Hepatocyte (in vitro differentiated cells): Measurements from ENCODE around the gene FGD5. TPM values are rescaled to one million over a fixed set of nuclear protein-coding genes. Genes with fewer than 3 reads are reported as not detected.

Source experiments
- DNase-seq: peaks from one replicate; pipeline ENCODE4 v3.0.0-alpha.2; 2016; ENCODE audit warnings: low spot score
- H2AFZ ChIP-seq: fragments of 200-600 bp; sonication (generic); 2 replicates; pipeline ENCODE4 v1.6.0; 2016; ENCODE audit warnings: antibody characterized with exemption, mild to moderate bottlenecking
- H3K27ac ChIP-seq: fragments of 200-600 bp; sonication (generic); 2 replicates; pipeline ENCODE4 v1.5.1; 2016; ENCODE audit warnings: mild to moderate bottlenecking
- H3K27me3 ChIP-seq: fragments of 200-600 bp; sonication (generic); 2 replicates; pipeline ENCODE4 v1.6.1; 2016
- H3K36me3 ChIP-seq: fragments of 200-600 bp; sonication (generic); replicated peaks from 2 replicates; pipeline ENCODE4 v1.5.1; 2016; ENCODE audit warnings: low read depth; ENCODE audit not compliant: insufficient read depth
- H3K4me1 ChIP-seq: fragments of 200-600 bp; sonication (generic); 2 replicates; pipeline ENCODE4 v1.5.1; 2016; ENCODE audit warnings: mild to moderate bottlenecking, moderate library complexity; ENCODE audit not compliant: insufficient read depth
- H3K4me2 ChIP-seq: fragments of 200-600 bp; sonication (generic); 2 replicates; pipeline ENCODE4 v1.6.0; 2016
- H3K4me3 ChIP-seq: fragments of 200-600 bp; sonication (generic); 2 replicates; pipeline ENCODE4 v1.5.1; 2016; ENCODE audit warnings: mild to moderate bottlenecking
- H3K79me2 ChIP-seq: fragments of 200-600 bp; sonication (generic); 2 replicates; pipeline ENCODE4 v1.6.0; 2017; ENCODE audit warnings: mild to moderate bottlenecking
- H3K9me2 ChIP-seq: fragments of 200-600 bp; sonication (generic); replicated peaks from 2 replicates; pipeline ENCODE4 v1.6.0; 2017; ENCODE audit warnings: mild to moderate bottlenecking; ENCODE audit not compliant: insufficient read depth
- H3K9me3 ChIP-seq: fragments of 200-600 bp; sonication (generic); 2 replicates; pipeline ENCODE4 v1.5.1; 2016; ENCODE audit warnings: low read depth, mild to moderate bottlenecking
- H4K20me1 ChIP-seq: fragments of 200-600 bp; sonication (generic); 2 replicates; pipeline ENCODE4 v1.6.0; 2016; ENCODE audit warnings: mild to moderate bottlenecking; ENCODE audit not compliant: insufficient read depth, poor library complexity, severe bottlenecking
- EZH2 ChIP-seq: fragments of 200-600 bp; sonication (generic); IDR thresholded peaks from 2 replicates; pipeline ENCODE4 v1.6.1; 2016; ENCODE audit warnings: antibody characterized with exemption, mild to moderate bottlenecking, borderline replicate concordance
- EZH2phosphoT487 ChIP-seq: fragments of 200-600 bp; sonication (generic); IDR thresholded peaks from one replicate; pipeline ENCODE4 v1.6.1; 2018; ENCODE audit warnings: antibody characterized with exemption, mild to moderate bottlenecking, low read depth, moderate library complexity; ENCODE audit not compliant: unreplicated experiment, severe bottlenecking
- WGBS: methylation state at CpG from one replicate; pipeline ENCODE4 v1.1.6; 2016; ENCODE audit warnings: low lambda C conversion rate; ENCODE audit errors: missing lambda C conversion rate; 5-methylcytosine and 5-hydroxymethylcytosine counted together
- polyA plus RNA-seq: library from polyadenylated mRNA; unstranded; fragments of >200 nt; fragmentation: Nextera tagmentation; extraction: Ambion mirVana; gene quantifications from 2 replicates; pipeline ENCODE4 v1.2.1, GENCODE V29; 2016
- total RNA-seq: library from RNA; depleted of rRNA; stranded (reverse); fragments of >200 nt; gene quantifications from 2 replicates; pipeline ENCODE4 v1.2.3, GENCODE V29; 2014
- TF ChIP-seq, protein P1 (sequence below): fragments of 200-600 bp; sonication (generic); IDR thresholded peaks from 2 replicates; pipeline ENCODE4 v1.5.1; 2016; ENCODE audit warnings: antibody characterized with exemption, mild to moderate bottlenecking; ENCODE audit not compliant: poor library complexity

FGD5 gene
- total and polyA plus RNA-seq, 2 experiments from 2014 or later, result 2.9 to 3.3 TPM

DNA sequence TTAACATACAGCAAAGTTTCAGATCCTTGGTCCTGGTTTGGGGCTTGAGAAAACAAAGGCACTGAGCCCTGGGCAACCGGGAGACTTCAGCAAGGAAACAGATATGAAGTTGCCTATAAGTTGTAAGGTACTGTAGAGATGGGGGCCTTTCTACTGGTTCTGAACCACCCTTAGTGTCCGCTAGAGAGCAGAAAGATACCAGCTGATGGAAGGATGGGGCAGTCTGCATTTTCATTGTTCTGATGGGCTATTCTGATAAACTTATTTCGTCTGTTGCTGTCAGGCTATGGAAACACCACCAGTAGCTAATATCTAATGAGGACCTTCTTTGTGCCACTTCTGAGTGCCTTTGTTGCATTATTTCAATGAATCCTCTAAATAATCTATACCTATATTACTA lies 38.7 kb downstream of the FGD5 start:
- TF ChIP-seq, protein P1, sequence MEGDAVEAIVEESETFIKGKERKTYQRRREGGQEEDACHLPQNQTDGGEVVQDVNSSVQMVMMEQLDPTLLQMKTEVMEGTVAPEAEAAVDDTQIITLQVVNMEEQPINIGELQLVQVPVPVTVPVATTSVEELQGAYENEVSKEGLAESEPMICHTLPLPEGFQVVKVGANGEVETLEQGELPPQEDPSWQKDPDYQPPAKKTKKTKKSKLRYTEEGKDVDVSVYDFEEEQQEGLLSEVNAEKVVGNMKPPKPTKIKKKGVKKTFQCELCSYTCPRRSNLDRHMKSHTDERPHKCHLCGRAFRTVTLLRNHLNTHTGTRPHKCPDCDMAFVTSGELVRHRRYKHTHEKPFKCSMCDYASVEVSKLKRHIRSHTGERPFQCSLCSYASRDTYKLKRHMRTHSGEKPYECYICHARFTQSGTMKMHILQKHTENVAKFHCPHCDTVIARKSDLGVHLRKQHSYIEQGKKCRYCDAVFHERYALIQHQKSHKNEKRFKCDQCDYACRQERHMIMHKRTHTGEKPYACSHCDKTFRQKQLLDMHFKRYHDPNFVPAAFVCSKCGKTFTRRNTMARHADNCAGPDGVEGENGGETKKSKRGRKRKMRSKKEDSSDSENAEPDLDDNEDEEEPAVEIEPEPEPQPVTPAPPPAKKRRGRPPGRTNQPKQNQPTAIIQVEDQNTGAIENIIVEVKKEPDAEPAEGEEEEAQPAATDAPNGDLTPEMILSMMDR, result no peak
- TF ChIP-seq EZH2phosphoT487 (no peak), EZH2 (no peak)
- H3K27me3 ChIP-seq, result no peaks in the 10 kb centered on the region
- no peaks in the 10 kb centered on the region for H3K4me1 ChIP-seq
- no peaks in the 10 kb centered on the region for H3K9me3 ChIP-seq
- no peaks in the 10 kb centered on the region for H3K9me2 ChIP-seq
- no peak overlapping the region for H3K27ac ChIP-seq
- no peak for DNase-seq
- 68% methylated on average over 3 of the region's 3 CpGs for WGBS
- H3K36me3 ChIP-seq, result no peaks in the 10 kb centered on the region
- no peak overlapping the region for H3K4me2 ChIP-seq
- H4K20me1 ChIP-seq, result no peaks in the 10 kb centered on the region
- H2AFZ ChIP-seq, result no peak overlapping the region
- H3K79me2 ChIP-seq, result no peaks in the 10 kb centered on the region
- H3K4me3 ChIP-seq, result no peak overlapping the region

DNA sequence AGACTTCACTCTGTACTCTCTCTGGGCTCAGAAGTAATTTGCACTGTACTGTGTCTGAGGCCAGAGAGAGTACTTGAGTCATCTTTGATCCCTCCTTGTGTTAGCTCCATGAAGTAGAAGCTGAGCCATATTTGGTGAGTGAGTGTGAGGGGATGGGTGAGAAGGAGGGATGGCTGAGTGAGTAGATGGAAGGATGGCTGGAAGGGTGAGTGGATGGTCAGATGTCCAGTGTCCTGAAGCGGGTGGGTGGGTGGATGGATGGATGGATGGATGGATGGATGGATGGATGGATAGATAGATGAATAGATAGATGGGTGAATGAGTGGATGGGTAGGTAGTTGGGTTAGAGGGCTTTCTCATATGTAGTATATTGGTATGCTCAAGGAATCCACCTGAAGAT lies 39.3 kb downstream of the FGD5 start:
- no peak overlapping the region for H3K4me2 ChIP-seq
- TF ChIP-seq EZH2phosphoT487 (no peak), EZH2 (no peak)
- TF ChIP-seq, protein P1, result no peak
- H3K27me3 ChIP-seq, result no peaks in the 10 kb centered on the region
- 80% methylated on average over 1 of the region's 1 CpG for WGBS
- no peaks in the 10 kb centered on the region for H3K36me3 ChIP-seq
- no peak overlapping the region for H3K4me3 ChIP-seq
- DNase-seq, result no peak
- H3K9me2 ChIP-seq, result no peaks in the 10 kb centered on the region
- H3K27ac ChIP-seq, result no peak overlapping the region
- no peaks in the 10 kb centered on the region for H3K9me3 ChIP-seq
- H3K4me1 ChIP-seq, result no peaks in the 10 kb centered on the region
- H4K20me1 ChIP-seq, result no peaks in the 10 kb centered on the region
- H3K79me2 ChIP-seq, result no peaks in the 10 kb centered on the region
- no peak overlapping the region for H2AFZ ChIP-seq

DNA sequence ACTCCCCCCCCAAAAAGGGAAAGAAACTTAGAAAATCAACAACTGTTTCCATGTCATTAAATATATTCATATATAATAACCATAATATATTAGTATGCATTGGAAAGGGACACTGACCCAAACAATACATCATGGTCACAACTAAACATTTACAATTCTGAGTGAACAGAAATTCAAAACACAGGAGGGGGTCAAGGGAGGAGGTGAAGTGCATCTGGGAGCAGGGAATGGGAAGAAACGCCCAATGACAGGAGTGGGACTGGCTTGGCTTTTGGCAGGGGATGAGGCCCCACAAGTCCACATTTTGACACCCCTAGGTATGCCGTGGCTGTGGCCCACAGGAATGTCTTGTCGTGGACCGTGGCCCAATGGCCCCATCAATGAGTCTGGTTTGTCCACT lies 41.1 kb downstream of the FGD5 start:
- 96% methylated on average over 4 of the region's 4 CpGs for WGBS
- DNase-seq, result no peak
- Histone ChIP-seq H3K36me3 (no peaks in the 10 kb centered on the region), H3K9me2 (no peaks in the 10 kb centered on the region), H3K4me3 (no peak overlapping the region), H3K4me1 (no peaks in the 10 kb centered on the region), H3K79me2 (no peaks in the 10 kb centered on the region), H3K9me3 (no peaks in the 10 kb centered on the region), H4K20me1 (no peaks in the 10 kb centered on the region), H3K27me3 (no peaks in the 10 kb centered on the region), H2AFZ (no peak overlapping the region), H3K27ac (no peak overlapping the region), H3K4me2 (no peak overlapping the region)
- no peak for TF ChIP-seq EZH2phosphoT487
- TF ChIP-seq, protein P1, result no peak
- TF ChIP-seq EZH2, result no peak

DNA sequence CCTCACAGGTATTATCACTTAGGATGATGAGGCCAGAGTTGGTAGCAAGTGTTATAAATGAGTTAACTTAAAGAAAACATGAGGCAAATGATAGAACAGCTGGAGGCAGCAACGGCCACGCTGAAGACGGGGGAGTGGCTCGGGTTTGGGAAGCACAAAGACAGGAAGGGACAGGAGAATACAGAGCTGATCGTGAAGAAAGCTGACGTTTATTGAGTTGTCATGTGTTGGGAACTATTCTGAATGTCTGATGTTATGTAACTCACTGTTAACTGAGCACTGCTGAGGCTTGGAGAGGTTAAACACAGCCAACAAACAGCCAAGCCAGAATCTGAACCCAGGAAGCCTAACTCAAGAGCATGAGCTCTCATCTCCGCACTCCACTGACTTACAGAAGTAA lies 42.3 kb downstream of the FGD5 start:
- H3K4me1 ChIP-seq, result no peaks in the 10 kb centered on the region
- H3K4me2 ChIP-seq, result no peak overlapping the region
- H4K20me1 ChIP-seq, result no peaks in the 10 kb centered on the region
- no peaks in the 10 kb centered on the region for H3K27me3 ChIP-seq
- TF ChIP-seq, protein P1, result no peak
- TF ChIP-seq EZH2phosphoT487 (no peak), EZH2 (no peak)
- no peaks in the 10 kb centered on the region for H3K79me2 ChIP-seq
- H3K9me2 ChIP-seq, result no peaks in the 10 kb centered on the region
- H3K9me3 ChIP-seq, result no peaks in the 10 kb centered on the region
- WGBS, result 37% methylated on average over 7 of the region's 7 CpGs
- no peaks in the 10 kb centered on the region for H3K36me3 ChIP-seq
- DNase-seq, result no peak
- H3K27ac ChIP-seq, result no peak overlapping the region
- no peak overlapping the region for H3K4me3 ChIP-seq
- H2AFZ ChIP-seq, result no peak overlapping the region
